ENCODE results near the gene SLC38A11.
"Not testable (repeated sequence)": the region's sequence is repeated elsewhere in the genome, so short reads cannot be mapped to it uniquely, and the experiment has no call there.

The SLC38A11 gene

GRCh38 chr2:164875334-164876205, 79.8 kb downstream of the SLC38A11 start:
- no peak for DNase-seq

- no peak for DNase-seq
These were observed 82.0 kb downstream of the SLC38A11 start for GRCh38 chr2:164873210-164873908.

- DNase-seq: no peak
These were observed 83.9 kb downstream of the SLC38A11 start for GRCh38 chr2:164871404-164871803.

- no peak for DNase-seq
These were observed 85.9 kb downstream of the SLC38A11 start for GRCh38 chr2:164869420-164869772.

- no peak for DNase-seq
These were observed 86.5 kb downstream of the SLC38A11 start for GRCh38 chr2:164868563-164869419.

GRCh38 chr2:164867779-164868397, 87.4 kb downstream of the SLC38A11 start:
- no peak for DNase-seq

- not testable (repeated sequence) for DNase-seq
These were observed 88.9 kb downstream of the SLC38A11 start for GRCh38 chr2:164866381-164866780.

- no peak for DNase-seq
These were observed 94.7 kb downstream of the SLC38A11 start for GRCh38 chr2:164860694-164861042.

- DNase-seq: not testable (repeated sequence)
These were observed 95.2 kb downstream of the SLC38A11 start for GRCh38 chr2:164859906-164860693.

- DNase-seq: no peak
These were observed 96.0 kb downstream of the SLC38A11 start for GRCh38 chr2:164859251-164859818.

GRCh38 chr2:164852086-164852485, 103.2 kb downstream of the SLC38A11 start:
- DNase-seq: no peak

- DNase-seq: no peak
These were observed 105.1 kb downstream of the SLC38A11 start for GRCh38 chr2:164850235-164850634.

- DNase-seq: no peak
These were observed 105.8 kb downstream of the SLC38A11 start for GRCh38 chr2:164849506-164849905.

GRCh38 chr2:164847981-164848741, 107.2 kb downstream of the SLC38A11 start:
- no peak for DNase-seq

- DNase-seq: no peak
These were observed 108.0 kb downstream of the SLC38A11 start for GRCh38 chr2:164847291-164847690.

- DNase-seq: no peak
These were observed 109.0 kb downstream of the SLC38A11 start for GRCh38 chr2:164846276-164846675.
